HCT116 (cell line): ENCODE data around the gene SHROOM3. TPM values are rescaled to one million over a fixed set of nuclear protein-coding genes. Genes with fewer than 3 reads are reported as not detected.

Source experiments
- ATAC-seq: fragments of 200-7000 bp; cut with Tn5 transposase; 2 replicates; pipeline ENCODE4 v1.9.1; 2020; ENCODE audit warnings: mild to moderate bottlenecking, moderate library complexity
- BruUV-seq: library from RNA; stranded (reverse); fragments of 400-500 nt; replicated peaks from 2 replicates; lab custom pipeline; 2021; lab: Mats Ljungman, UMichigan
- CTCF ChIA-PET: fragments of 300-600 bp; sonication (Branson Sonifier 250); formaldehyde crosslinking; loops from one replicate; lab custom pipeline; 2021; ENCODE audit warnings: antibody characterized with exemption; lab: Charles Lee
- POLR2A ChIA-PET: fragments of 300-600, 350-600 bp; sonication (Branson Sonifier 250); formaldehyde crosslinking; loops from one replicate; lab custom pipeline; 2021; ENCODE audit warnings: antibody characterized with exemption; lab: Charles Lee
- RAD21 ChIA-PET, 2 experiments: fragments of 300-600 bp; sonication (Branson Sonifier 250); formaldehyde crosslinking; loops; one replicate each; lab custom pipeline; 2023; ENCODE audit warnings: low total read pairs in 2 of 2; ENCODE audit not compliant: uncharacterized antibody in 2 of 2, unreplicated experiment in 2 of 2, low non-redundant PET in 1 of 2; lab: Charles Lee
- DNase-seq: peaks from one replicate; pipeline ENCODE4 v3.0.0-alpha.2; 2010; ENCODE audit warnings: low read depth, low spot score
- H2AFZ ChIP-seq: fragments of 200-600 bp; shearing (Covaris generic), sonication (generic); 2 replicates; pipeline ENCODE4 v1.6.1; 2017; ENCODE audit warnings: low read depth, mixed run types, mixed read lengths, antibody characterized with exemption, low read length; ENCODE audit not compliant: poor library complexity, severe bottlenecking
- H3K27ac ChIP-seq: 2 replicates; pipeline ENCODE4 v1.5.1; 2012; ENCODE audit warnings: low read depth, low read length
- H3K27me3 ChIP-seq: fragments of 200-600 bp; sonication (generic); 2 replicates; pipeline ENCODE4 v1.6.1; 2016; ENCODE audit warnings: mixed run types, low read length, mixed read lengths; ENCODE audit not compliant: insufficient read depth
- H3K36me3 ChIP-seq, 2 experiments: fragments of 200-500 bp in 1 of 2; fragments of 200-600 bp in 1 of 2; sonication (Bioruptor generic) in 1 of 2; sonication (generic) in 1 of 2; 2 replicates each; pipeline versions ENCODE4 v1.5.1 to v1.6.1; 2014 to 2016; ENCODE audit warnings: low read length in 2 of 2, inconsistent platforms in 1 of 2, mixed read lengths in 1 of 2, mixed run types in 1 of 2; ENCODE audit not compliant: insufficient read depth in 2 of 2, control insufficient read depth in 1 of 2
- H3K4me1 ChIP-seq, 2 experiments: fragments of 200-600 bp in 1 of 2; sonication (generic) in 1 of 2; 2 replicates each; pipeline versions ENCODE4 v1.5.1 to v1.6.1; 2012 to 2017; ENCODE audit warnings: low read length in 2 of 2, inconsistent platforms in 1 of 2, mild to moderate bottlenecking in 1 of 2, mixed read lengths in 1 of 2, mixed run types in 1 of 2, moderate library complexity in 1 of 2; ENCODE audit not compliant: insufficient read depth in 2 of 2, control insufficient read depth in 1 of 2
- H3K4me2 ChIP-seq: fragments of 200-600 bp; sonication (generic); 2 replicates; pipeline ENCODE4 v1.6.1; 2017; ENCODE audit warnings: mixed run types, low read length, mixed read lengths
- H3K4me3 ChIP-seq, 2 experiments: fragments of 200-600 bp in 1 of 2; sonication (generic) in 1 of 2; replicated peaks in 1 of 2; 2 replicates each; pipeline ENCODE4 v1.5.1; 2011 to 2016; ENCODE audit warnings: low read length in 2 of 2, control low read depth in 1 of 2, low read depth in 1 of 2, mild to moderate bottlenecking in 1 of 2, mixed read lengths in 1 of 2, mixed run types in 1 of 2
- H3K79me2 ChIP-seq: fragments of 200-600 bp; sonication (generic); 2 replicates; pipeline ENCODE4 v1.6.1; 2017; ENCODE audit warnings: mild to moderate bottlenecking, mixed run types, low read length, moderate library complexity, mixed read lengths; ENCODE audit not compliant: insufficient read depth
- H3K9ac ChIP-seq: fragments of 200-600 bp; sonication (generic); 2 replicates; pipeline ENCODE4 v1.6.1; 2016; ENCODE audit warnings: low read length, mixed read lengths
- H3K9me2 ChIP-seq: fragments of 200-600 bp; sonication (generic), shearing (Covaris generic); 2 replicates; pipeline ENCODE4 v1.6.1; 2017; ENCODE audit warnings: mixed run types, mild to moderate bottlenecking, moderate library complexity; ENCODE audit not compliant: insufficient read depth
- H3K9me3 ChIP-seq, 2 experiments: fragments of 200-500 bp in 1 of 2; fragments of 200-600 bp in 1 of 2; sonication (Bioruptor generic) in 1 of 2; sonication (generic) in 1 of 2; 2 replicates each; pipeline ENCODE4 v1.6.1; 2014 to 2017; ENCODE audit warnings: low read length in 2 of 2, mixed read lengths in 2 of 2, inconsistent platforms in 1 of 2, low read depth in 1 of 2, mild to moderate bottlenecking in 1 of 2, mixed run types in 1 of 2, moderate library complexity in 1 of 2; ENCODE audit not compliant: control insufficient read depth in 1 of 2, insufficient read depth in 1 of 2
- H4K20me1 ChIP-seq: fragments of 200-600 bp; sonication (generic), shearing (Covaris generic); 2 replicates; pipeline ENCODE4 v1.6.1; 2017; ENCODE audit warnings: mixed run types, mild to moderate bottlenecking, moderate library complexity; ENCODE audit not compliant: insufficient read depth
- CBX3 ChIP-seq: IDR thresholded peaks from 2 replicates; pipeline ENCODE4 v1.6.1; 2012; ENCODE audit warnings: low read depth
- RAD21 ChIP-seq: IDR thresholded peaks from 2 replicates; pipeline ENCODE4 v1.6.1; 2012; ENCODE audit warnings: low read depth, mild to moderate bottlenecking
- SP1 ChIP-seq: IDR thresholded peaks from 2 replicates; pipeline ENCODE4 v1.6.1; 2012; ENCODE audit warnings: low read depth
- intact Hi-C: fragments of 100-400 bp; cut with micrococcal nuclease; formaldehyde crosslinking; loops from 2 replicates; pipeline ENCODE4 v1.10.0; 2022
- total RNA-seq: library from RNA; stranded (reverse); gene quantifications from one replicate; pipeline ENCODE4 v1.2.1, GENCODE V29; 2021; ENCODE audit not compliant: unreplicated experiment
- TF ChIP-seq, protein P1 (sequence below): IDR thresholded peaks from 2 replicates; pipeline ENCODE4 v1.6.1; 2012; ENCODE audit warnings: low read depth
- TF ChIP-seq, protein P2 (sequence below): IDR thresholded peaks from 2 replicates; pipeline ENCODE4 v1.6.1; 2011; ENCODE audit warnings: mild to moderate bottlenecking, low read length, moderate library complexity; ENCODE audit not compliant: insufficient replicate concordance; ENCODE audit errors: extremely low read depth
- TF ChIP-seq, protein P3 (sequence below), 3 experiments: fragments of 200-600 bp in 1 of 3; sonication (generic) in 1 of 3; IDR thresholded peaks in 2 of 3; conservative IDR thresholded peaks in 1 of 3; 2 replicates each; pipeline ENCODE4 v1.5.1; 2012 to 2017; ENCODE audit warnings: low read depth in 2 of 3, low read length in 2 of 3, antibody characterized with exemption in 1 of 3, borderline replicate concordance in 1 of 3, control low read depth in 1 of 3, mild to moderate bottlenecking in 1 of 3, mixed read lengths in 1 of 3, mixed run types in 1 of 3, moderate library complexity in 1 of 3; ENCODE audit not compliant: insufficient read depth in 1 of 3

SHROOM3 gene
- total RNA-seq, 1 experiment from 2014 or later: 22.5 TPM

DNA sequence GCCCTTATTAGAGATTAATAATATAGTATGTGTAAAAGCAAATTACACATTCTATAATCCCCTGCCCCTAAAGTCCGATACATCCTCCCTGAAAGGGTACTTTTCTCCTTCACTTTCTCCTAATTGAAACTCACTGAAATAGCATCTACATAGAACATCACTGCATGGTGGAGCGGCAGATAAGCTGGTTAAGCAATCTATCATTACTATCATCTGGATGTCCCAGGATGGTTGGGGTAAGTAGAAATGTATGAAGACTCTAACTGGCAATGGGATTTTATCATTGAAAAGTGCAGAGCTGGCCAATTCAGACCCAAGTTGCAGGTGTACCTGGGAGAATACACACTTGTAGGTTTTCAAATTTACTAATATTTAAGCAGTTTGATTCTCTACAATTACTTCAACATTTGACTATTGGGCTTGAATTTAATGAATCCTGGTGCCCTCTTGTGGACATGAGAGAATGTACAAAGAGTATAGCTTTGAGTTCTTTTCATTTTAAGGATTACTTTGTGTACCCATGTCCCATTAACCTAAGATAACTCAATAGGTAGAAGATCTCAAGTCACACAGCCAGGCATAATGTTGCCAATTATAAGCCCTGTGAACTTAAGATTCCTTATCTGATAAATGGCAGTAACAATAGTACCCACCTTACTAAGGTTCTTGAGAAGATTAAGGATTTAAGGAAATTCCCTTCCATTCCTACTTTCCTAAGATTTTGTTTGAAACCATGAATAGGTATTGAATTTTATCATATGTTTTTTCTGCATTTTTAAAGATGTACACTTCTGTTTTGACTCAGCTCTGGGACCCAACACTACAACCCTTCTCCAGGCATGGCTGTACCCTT is 69.8 kb downstream of the SHROOM3 start:
- POLR2A ChIA-PET: interaction anchor here (1.4 kb wide), 1 partner anchor 74 kb away, joined by 10 read pairs; no protein-coding TSS in a partner anchor
- CTCF ChIA-PET: interaction anchor here (0.6 to 6.4 kb wide), 17 partner anchors 8 to 698 kb away, joined by 3 to 125 read pairs (median 3); partner anchors contain the start of gene SHROOM3
- RAD21 ChIA-PET: interaction anchor here (0.5 to 1.9 kb wide), 3 partner anchors 71 to 74 kb away, joined by 3 to 13 read pairs (median 12); no protein-coding TSS in a partner anchor
- Histone ChIP-seq H3K9me2 (no peaks in the 10 kb centered on the region), H3K4me2 (no peak overlapping the region), H4K20me1 (no peaks in the 10 kb centered on the region), H2AFZ (peak overlapping the region; percentile 29), H3K27ac (no peak overlapping the region), H3K79me2 (no peaks in the 10 kb centered on the region), H3K4me3 (no peak overlapping the region), H3K9me3 (no peaks in the 10 kb centered on the region), H3K9ac (no peak overlapping the region), H3K4me1 (no peaks in the 10 kb centered on the region), H3K36me3 (no peaks in the 10 kb centered on the region), H3K27me3 (no peaks in the 10 kb centered on the region)
- intact Hi-C loops: loop anchor here (1.0 to 10.0 kb wide), 3 partner anchors 74 to 510 kb away; partner anchors contain the start of gene SDAD1
- TF ChIP-seq, protein P1, sequence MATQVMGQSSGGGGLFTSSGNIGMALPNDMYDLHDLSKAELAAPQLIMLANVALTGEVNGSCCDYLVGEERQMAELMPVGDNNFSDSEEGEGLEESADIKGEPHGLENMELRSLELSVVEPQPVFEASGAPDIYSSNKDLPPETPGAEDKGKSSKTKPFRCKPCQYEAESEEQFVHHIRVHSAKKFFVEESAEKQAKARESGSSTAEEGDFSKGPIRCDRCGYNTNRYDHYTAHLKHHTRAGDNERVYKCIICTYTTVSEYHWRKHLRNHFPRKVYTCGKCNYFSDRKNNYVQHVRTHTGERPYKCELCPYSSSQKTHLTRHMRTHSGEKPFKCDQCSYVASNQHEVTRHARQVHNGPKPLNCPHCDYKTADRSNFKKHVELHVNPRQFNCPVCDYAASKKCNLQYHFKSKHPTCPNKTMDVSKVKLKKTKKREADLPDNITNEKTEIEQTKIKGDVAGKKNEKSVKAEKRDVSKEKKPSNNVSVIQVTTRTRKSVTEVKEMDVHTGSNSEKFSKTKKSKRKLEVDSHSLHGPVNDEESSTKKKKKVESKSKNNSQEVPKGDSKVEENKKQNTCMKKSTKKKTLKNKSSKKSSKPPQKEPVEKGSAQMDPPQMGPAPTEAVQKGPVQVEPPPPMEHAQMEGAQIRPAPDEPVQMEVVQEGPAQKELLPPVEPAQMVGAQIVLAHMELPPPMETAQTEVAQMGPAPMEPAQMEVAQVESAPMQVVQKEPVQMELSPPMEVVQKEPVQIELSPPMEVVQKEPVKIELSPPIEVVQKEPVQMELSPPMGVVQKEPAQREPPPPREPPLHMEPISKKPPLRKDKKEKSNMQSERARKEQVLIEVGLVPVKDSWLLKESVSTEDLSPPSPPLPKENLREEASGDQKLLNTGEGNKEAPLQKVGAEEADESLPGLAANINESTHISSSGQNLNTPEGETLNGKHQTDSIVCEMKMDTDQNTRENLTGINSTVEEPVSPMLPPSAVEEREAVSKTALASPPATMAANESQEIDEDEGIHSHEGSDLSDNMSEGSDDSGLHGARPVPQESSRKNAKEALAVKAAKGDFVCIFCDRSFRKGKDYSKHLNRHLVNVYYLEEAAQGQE: no peak
- TF ChIP-seq, protein P2, sequence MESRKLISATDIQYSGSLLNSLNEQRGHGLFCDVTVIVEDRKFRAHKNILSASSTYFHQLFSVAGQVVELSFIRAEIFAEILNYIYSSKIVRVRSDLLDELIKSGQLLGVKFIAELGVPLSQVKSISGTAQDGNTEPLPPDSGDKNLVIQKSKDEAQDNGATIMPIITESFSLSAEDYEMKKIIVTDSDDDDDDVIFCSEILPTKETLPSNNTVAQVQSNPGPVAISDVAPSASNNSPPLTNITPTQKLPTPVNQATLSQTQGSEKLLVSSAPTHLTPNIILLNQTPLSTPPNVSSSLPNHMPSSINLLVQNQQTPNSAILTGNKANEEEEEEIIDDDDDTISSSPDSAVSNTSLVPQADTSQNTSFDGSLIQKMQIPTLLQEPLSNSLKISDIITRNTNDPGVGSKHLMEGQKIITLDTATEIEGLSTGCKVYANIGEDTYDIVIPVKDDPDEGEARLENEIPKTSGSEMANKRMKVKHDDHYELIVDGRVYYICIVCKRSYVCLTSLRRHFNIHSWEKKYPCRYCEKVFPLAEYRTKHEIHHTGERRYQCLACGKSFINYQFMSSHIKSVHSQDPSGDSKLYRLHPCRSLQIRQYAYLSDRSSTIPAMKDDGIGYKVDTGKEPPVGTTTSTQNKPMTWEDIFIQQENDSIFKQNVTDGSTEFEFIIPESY: no peak
- TF ChIP-seq SP1 (no peak), CBX3 (no peak), RAD21 (peak; percentile 89)
- TF ChIP-seq, protein P3, sequence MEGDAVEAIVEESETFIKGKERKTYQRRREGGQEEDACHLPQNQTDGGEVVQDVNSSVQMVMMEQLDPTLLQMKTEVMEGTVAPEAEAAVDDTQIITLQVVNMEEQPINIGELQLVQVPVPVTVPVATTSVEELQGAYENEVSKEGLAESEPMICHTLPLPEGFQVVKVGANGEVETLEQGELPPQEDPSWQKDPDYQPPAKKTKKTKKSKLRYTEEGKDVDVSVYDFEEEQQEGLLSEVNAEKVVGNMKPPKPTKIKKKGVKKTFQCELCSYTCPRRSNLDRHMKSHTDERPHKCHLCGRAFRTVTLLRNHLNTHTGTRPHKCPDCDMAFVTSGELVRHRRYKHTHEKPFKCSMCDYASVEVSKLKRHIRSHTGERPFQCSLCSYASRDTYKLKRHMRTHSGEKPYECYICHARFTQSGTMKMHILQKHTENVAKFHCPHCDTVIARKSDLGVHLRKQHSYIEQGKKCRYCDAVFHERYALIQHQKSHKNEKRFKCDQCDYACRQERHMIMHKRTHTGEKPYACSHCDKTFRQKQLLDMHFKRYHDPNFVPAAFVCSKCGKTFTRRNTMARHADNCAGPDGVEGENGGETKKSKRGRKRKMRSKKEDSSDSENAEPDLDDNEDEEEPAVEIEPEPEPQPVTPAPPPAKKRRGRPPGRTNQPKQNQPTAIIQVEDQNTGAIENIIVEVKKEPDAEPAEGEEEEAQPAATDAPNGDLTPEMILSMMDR (IDR thresholded peaks at IDR 0.05 in 2 of 3, conservative IDR thresholded peaks at IDR 0.05 in 1 of 3; ENCODE audit: borderline replicate concordance in 1 of 3, insufficient read depth in 1 of 3, low read depth in 2 of 3, low read length in 2 of 3): peak; percentile 51 to 79 (median 74); a peak in 5 of 6 replicates
- peak; percentile 57 for DNase-seq
- ATAC-seq: peak; percentile 81
- no TSS peak for BruUV-seq
